ENCODE results near the gene ZCCHC24.
"Not testable (repeated sequence)": the region's sequence is repeated elsewhere in the genome, so short reads cannot be mapped to it uniquely, and the experiment has no call there.

ZCCHC24 gene

GRCh38 chr10:79471776-79472175, 26.4 kb upstream of the ZCCHC24 start:
- no peak for DNase-seq

- no peak for DNase-seq
These were observed 24.7 kb upstream of the ZCCHC24 start for GRCh38 chr10:79470096-79470495.

- no peak for DNase-seq
These were observed 23.6 kb upstream of the ZCCHC24 start for GRCh38 chr10:79468841-79469585.

- DNase-seq: no peak
These were observed 22.7 kb upstream of the ZCCHC24 start for GRCh38 chr10:79468015-79468560.

- no peak for DNase-seq
These were observed 19.9 kb upstream of the ZCCHC24 start for GRCh38 chr10:79465341-79465740.

GRCh38 chr10:79463578-79464496, 18.4 kb upstream of the ZCCHC24 start:
- DNase-seq: no peak

- no peak for DNase-seq
These were observed 15.3 kb upstream of the ZCCHC24 start for GRCh38 chr10:79460687-79461086.

- no peak for DNase-seq
These were observed 13.8 kb upstream of the ZCCHC24 start for GRCh38 chr10:79459243-79459642.

- DNase-seq: no peak
These were observed 13.1 kb upstream of the ZCCHC24 start for GRCh38 chr10:79458483-79458882.

GRCh38 chr10:79457256-79457785, 11.9 kb upstream of the ZCCHC24 start:
- no peak for DNase-seq

GRCh38 chr10:79454259-79454658, 8.8 kb upstream of the ZCCHC24 start:
- no peak for DNase-seq

GRCh38 chr10:79453392-79453791, 8.0 kb upstream of the ZCCHC24 start:
- no peak for DNase-seq

- DNase-seq: no peak
These were observed 6.8 kb upstream of the ZCCHC24 start for GRCh38 chr10:79452174-79452611.

GRCh38 chr10:79451046-79451699, 5.7 kb upstream of the ZCCHC24 start:
- no peak for DNase-seq

GRCh38 chr10:79449181-79450146, 4.0 kb upstream of the ZCCHC24 start:
- no peak for DNase-seq

GRCh38 chr10:79448732-79449049, 3.3 kb upstream of the ZCCHC24 start:
- no peak for DNase-seq

GRCh38 chr10:79447911-79448731, 2.7 kb upstream of the ZCCHC24 start:
- DNase-seq: no peak

GRCh38 chr10:79447249-79447648, 1.8 kb upstream of the ZCCHC24 start:
- not testable (repeated sequence) for DNase-seq

- DNase-seq: no peak
These were observed 1.3 kb upstream of the ZCCHC24 start for GRCh38 chr10:79446758-79447084.

- peak; percentile 87 for DNase-seq
These were observed 743 bp upstream of the ZCCHC24 start for GRCh38 chr10:79445977-79446757.

Data from NCI-H2171 treated with DMSO at 0.1 percent for 48 hours (cell line).